ENCODE measurements around the gene KHK. TPM values are rescaled to one million over a fixed set of nuclear protein-coding genes. Genes with fewer than 3 reads are reported as not detected.

KHK gene
- polyA plus RNA-seq, 1 of the 3 experiments (the other 2 are of a cell fraction) = 10.3 TPM

DNA sequence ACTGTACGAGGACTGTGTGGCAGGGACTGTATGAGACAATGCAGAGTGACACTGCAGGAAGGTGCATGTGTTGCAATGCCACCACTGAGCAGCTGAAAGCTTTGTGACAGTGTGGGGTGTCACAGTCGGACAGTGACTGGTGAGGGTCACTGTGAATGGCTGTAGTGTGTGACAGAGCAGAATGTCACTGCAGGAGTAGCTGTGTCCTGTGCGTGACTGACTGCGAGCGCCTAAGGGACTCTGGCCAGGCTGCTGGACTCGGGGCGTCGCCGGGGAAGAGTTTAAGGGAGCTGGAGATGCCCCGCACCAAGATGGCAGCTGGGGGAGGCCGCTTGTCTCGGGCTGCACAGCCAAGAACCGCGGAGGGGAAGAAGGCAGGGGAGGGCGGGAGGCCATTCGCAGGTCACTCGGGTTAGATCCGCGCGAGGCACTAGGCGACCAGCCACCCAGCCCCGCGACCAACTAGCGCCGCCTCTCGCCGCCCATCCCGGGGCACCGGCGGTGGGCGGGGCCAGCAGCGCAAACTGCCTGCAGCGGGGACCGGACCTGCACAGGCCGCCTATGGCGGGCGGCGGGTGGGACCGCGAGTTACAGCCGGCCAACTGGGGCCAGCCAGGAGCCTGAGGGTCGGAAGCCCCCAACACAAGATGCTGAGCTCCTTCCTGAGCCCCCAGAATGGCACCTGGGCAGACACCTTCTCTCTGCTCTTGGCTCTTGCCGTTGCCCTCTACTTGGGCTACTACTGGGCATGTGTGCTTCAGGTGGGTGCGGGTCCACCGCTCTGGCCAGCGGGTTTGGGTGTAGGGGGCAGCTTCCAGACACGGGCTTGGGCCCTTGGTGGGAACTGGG is 37.0 kb downstream of the KHK start, which contains the start of gene ABHD1 (continued):
- TF ChIP-seq, protein P1, sequence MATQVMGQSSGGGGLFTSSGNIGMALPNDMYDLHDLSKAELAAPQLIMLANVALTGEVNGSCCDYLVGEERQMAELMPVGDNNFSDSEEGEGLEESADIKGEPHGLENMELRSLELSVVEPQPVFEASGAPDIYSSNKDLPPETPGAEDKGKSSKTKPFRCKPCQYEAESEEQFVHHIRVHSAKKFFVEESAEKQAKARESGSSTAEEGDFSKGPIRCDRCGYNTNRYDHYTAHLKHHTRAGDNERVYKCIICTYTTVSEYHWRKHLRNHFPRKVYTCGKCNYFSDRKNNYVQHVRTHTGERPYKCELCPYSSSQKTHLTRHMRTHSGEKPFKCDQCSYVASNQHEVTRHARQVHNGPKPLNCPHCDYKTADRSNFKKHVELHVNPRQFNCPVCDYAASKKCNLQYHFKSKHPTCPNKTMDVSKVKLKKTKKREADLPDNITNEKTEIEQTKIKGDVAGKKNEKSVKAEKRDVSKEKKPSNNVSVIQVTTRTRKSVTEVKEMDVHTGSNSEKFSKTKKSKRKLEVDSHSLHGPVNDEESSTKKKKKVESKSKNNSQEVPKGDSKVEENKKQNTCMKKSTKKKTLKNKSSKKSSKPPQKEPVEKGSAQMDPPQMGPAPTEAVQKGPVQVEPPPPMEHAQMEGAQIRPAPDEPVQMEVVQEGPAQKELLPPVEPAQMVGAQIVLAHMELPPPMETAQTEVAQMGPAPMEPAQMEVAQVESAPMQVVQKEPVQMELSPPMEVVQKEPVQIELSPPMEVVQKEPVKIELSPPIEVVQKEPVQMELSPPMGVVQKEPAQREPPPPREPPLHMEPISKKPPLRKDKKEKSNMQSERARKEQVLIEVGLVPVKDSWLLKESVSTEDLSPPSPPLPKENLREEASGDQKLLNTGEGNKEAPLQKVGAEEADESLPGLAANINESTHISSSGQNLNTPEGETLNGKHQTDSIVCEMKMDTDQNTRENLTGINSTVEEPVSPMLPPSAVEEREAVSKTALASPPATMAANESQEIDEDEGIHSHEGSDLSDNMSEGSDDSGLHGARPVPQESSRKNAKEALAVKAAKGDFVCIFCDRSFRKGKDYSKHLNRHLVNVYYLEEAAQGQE (IDR thresholded peaks at IDR 0.05; ENCODE audit: low read depth, low read length) = no peak
- no peak for TF ChIP-seq NFIC (IDR thresholded peaks at IDR 0.05; ENCODE audit: borderline replicate concordance)
- TF ChIP-seq GATA2 (CRISPR knock-in tag; IDR thresholded peaks at IDR 0.05) = no peak
- peak; percentile 91 for TF ChIP-seq YY1 (IDR thresholded peaks at IDR 0.05; ENCODE audit: low read depth)
- no peak for TF ChIP-seq EZH2phosphoT487 (IDR thresholded peaks at IDR 0.05; ENCODE audit: borderline replicate concordance, low read depth)

DNA sequence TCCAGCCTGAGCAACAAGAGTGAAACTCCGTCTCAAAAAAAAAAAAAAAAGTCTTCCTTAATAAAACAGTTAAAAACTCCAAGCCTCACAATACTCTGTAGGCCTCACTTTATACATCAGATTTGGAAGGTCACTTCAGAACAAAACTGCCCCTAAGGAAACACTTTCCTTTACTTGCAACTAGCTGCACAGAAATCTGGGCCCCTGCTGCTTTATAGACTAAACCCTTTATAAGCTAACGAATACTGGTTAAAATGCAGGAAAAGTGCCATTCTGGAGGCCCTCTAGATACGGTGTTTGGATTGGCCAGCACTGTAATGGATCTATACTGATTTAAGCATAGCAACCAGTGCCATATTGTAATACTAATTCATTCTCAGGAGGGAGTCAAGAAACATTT is 38.5 kb downstream of the KHK start:
- H3K4me3 ChIP-seq (ENCODE audit: low read depth in 2 of 2, low read length in 1 of 2) = no peak overlapping the region
- no peaks in the 10 kb centered on the region for H3K79me2 ChIP-seq (ENCODE audit: insufficient read depth)
- DNase-seq = no peak
- H3K4me1 ChIP-seq (ENCODE audit: control insufficient read depth in 1 of 2, insufficient read depth in 2 of 2, low read depth in 1 of 2, low read length in 1 of 2) = peaks cover 0 to 14% of the 10 kb centered on the region in 2 experiments; a peak in 1 of 4 replicates
- CTCF ChIA-PET = interaction anchor here (0.8 to 2.5 kb wide), 7 partner anchors 9 to 539 kb away, joined by 3 to 20 read pairs (median 7); partner anchors contain the start of genes PREB and SLC4A1AP
- no peak overlapping the region for H2AFZ ChIP-seq (ENCODE audit: low read depth)
- H3K36me3 ChIP-seq (replicated peaks in 1 of 2; ENCODE audit: control insufficient read depth in 1 of 2, insufficient read depth in 2 of 2, low read length in 1 of 2) = peaks cover 0 to 6% of the 10 kb centered on the region in 2 experiments
- H3K27me3 ChIP-seq (ENCODE audit: insufficient read depth) = no peaks in the 10 kb centered on the region
- H3K9ac ChIP-seq = no peak overlapping the region
- TF ChIP-seq GATA2 (CRISPR knock-in tag; IDR thresholded peaks at IDR 0.05) (no peak), RFX5 (IDR thresholded peaks at IDR 0.05; ENCODE audit: low read length) (no peak), IRF3 (IDR thresholded peaks at IDR 0.05; ENCODE audit: low read depth, low read length) (no peak), FOXM1 (IDR thresholded peaks at IDR 0.05; ENCODE audit: low read depth) (no peak), RAD21 (IDR thresholded peaks at IDR 0.05; ENCODE audit: low read length) (no peak), CHD2 (IDR thresholded peaks at IDR 0.05; ENCODE audit: low read length, partially characterized antibody) (no peak), NRF1 (IDR thresholded peaks at IDR 0.05; ENCODE audit: low read depth, low read length) (no peak), TAF1 (IDR thresholded peaks at IDR 0.05; ENCODE audit: borderline replicate concordance, low read depth, low read length) (no peak)
- TF ChIP-seq, protein P1 (IDR thresholded peaks at IDR 0.05; ENCODE audit: low read depth, low read length) = no peak
- TF ChIP-seq, protein P2, sequence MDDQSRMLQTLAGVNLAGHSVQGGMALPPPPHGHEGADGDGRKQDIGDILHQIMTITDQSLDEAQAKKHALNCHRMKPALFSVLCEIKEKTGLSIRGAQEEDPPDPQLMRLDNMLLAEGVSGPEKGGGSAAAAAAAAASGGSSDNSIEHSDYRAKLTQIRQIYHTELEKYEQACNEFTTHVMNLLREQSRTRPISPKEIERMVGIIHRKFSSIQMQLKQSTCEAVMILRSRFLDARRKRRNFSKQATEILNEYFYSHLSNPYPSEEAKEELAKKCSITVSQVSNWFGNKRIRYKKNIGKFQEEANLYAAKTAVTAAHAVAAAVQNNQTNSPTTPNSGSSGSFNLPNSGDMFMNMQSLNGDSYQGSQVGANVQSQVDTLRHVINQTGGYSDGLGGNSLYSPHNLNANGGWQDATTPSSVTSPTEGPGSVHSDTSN (IDR thresholded peaks at IDR 0.05) = no peak
- TF ChIP-seq, protein P3, sequence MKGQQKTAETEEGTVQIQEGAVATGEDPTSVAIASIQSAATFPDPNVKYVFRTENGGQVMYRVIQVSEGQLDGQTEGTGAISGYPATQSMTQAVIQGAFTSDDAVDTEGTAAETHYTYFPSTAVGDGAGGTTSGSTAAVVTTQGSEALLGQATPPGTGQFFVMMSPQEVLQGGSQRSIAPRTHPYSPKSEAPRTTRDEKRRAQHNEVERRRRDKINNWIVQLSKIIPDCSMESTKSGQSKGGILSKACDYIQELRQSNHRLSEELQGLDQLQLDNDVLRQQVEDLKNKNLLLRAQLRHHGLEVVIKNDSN (IDR thresholded peaks at IDR 0.05; ENCODE audit: borderline replicate concordance, low read depth) = no peak
- TF ChIP-seq, protein P4, sequence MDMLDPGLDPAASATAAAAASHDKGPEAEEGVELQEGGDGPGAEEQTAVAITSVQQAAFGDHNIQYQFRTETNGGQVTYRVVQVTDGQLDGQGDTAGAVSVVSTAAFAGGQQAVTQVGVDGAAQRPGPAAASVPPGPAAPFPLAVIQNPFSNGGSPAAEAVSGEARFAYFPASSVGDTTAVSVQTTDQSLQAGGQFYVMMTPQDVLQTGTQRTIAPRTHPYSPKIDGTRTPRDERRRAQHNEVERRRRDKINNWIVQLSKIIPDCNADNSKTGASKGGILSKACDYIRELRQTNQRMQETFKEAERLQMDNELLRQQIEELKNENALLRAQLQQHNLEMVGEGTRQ (IDR thresholded peaks at IDR 0.05; ENCODE audit: borderline replicate concordance, low read depth, low read length) = no peak
- H4K20me1 ChIP-seq (ENCODE audit: insufficient read depth) = no peaks in the 10 kb centered on the region
- H3F3A ChIP-seq (replicated peaks; ENCODE audit: insufficient read depth) = peaks cover 3% of the 10 kb centered on the region
- POLR2A ChIA-PET = interaction anchor here (0.8 kb wide), 1 partner anchor 25 kb away, joined by 3 read pairs; no protein-coding TSS in a partner anchor
- no peaks in the 10 kb centered on the region for H3K9me2 ChIP-seq
- 86% methylated on average over 3 of the region's 3 CpGs for WGBS (ENCODE audit: low lambda C conversion rate)
- no peak overlapping the region for H3K27ac ChIP-seq (ENCODE audit: low read depth in 2 of 2, low read length in 1 of 2)
- H3K9me3 ChIP-seq = no peaks in the 10 kb centered on the region
- H3K4me2 ChIP-seq = no peak overlapping the region

Measured in SK-N-SH (cell line).